HG03469 (cell line): ENCODE measurements around the gene FNDC10.

Experiments used
- ATAC-seq: cut with Tn5 transposase; IDR thresholded peaks from one replicate; pipeline ENCODE4 v1.9.1; 2021; ENCODE audit warnings: mild to moderate bottlenecking, moderate library complexity, moderate number of reproducible peaks; ENCODE audit not compliant: unreplicated experiment

Gene FNDC10

DNA sequence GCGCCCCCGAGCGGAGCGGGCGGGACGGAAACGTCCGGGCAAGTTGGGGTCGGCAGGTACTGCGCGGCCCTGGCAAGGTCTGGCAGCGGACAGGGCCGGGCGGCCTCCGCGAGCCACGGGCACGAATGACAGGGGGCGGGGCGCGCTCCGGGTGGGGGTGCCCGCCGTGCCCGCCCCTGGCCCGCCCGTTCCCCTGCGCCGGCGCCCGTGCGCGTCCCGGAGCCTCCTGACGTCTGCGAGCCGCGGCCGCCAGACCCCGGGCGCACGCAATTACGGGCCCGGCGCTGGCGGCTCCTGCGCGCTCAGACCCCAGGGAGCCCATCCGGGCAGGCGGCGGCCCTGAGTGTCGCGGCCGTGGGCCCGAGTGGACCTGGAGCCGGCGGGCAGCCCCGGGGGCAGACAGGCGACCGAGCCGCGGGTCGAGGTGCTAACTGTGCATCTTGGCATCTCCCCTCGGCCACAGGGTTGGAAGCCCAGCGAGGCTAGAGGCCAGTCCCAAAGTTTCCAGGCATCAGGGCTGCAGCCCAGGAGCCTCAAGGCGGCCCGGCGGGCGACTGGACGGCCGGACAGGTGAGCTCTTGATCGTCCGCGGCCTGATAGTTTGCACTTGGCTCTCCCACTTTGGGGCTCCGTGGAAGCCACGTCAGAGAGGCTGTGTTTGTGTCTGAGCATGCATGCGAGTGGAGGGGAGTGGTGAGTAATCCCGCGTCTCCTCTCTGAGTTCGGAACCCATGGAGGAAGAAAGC is 16.3 kb upstream of the FNDC10 start:
- peak; percentile 13 for ATAC-seq

DNA sequence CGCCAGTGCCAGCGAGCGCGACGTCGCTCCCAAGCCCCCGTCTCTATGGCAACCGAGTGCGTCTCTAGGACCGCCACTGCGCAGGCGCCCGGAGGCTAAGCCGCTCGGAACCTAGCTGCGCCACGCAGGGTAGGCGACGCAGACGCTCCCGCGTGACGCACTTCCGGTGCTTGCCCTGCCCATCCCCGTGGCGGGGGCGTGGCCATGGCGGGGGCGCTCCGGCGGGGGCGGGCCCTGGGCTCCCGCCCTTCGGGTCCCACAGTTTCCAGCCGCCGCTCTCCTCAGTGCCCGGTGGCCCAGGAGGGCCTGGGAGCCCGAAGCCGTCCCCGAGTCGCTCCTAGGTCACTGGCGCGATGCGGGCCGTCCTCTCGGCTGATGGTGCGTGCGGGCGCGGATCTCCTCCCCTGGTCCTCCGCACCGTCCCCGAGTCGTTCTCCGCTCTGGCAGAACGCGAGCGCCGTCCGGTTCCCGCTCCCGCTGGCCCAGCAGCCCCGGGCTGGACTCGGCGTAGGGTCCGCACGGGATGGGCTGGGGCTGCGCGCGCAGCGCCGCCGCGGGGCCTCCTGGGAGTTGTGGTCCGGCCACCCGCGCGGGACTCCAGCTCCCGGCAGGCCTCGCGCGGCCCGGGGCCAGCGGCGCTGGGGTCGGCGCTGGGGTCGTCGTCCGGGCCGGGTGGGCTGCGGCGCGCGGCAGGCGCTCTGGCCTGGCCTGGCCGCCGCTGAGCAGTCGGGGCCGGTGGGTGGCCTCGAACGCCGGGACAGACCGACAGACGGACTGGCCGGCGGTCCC is 15.5 kb upstream of the FNDC10 start, which contains the start of gene MIB2:
Gene MIB2, plus strand, starts transcription at position 245 of the 789 bp plus-strand sequence. CDS start 7,953 bp downstream, outside the sequence.
- ATAC-seq = peak; percentile 62

DNA sequence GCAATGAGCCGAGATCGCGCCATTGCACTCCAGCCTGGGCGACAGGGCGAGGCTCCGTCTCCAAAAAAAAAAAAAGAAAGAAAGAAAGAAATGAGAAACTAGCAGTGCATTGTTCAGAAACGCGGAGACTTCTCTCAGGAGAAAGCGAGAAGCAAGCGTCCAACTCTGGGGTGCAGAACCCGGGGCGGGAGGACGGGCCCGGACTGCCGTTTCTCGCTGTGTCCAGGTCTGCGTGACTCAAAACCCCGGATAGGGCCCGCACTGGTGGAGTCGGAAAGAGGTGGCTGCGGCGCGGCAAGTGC is 15.0 kb upstream of the FNDC10 start:
- no peak for ATAC-seq

DNA sequence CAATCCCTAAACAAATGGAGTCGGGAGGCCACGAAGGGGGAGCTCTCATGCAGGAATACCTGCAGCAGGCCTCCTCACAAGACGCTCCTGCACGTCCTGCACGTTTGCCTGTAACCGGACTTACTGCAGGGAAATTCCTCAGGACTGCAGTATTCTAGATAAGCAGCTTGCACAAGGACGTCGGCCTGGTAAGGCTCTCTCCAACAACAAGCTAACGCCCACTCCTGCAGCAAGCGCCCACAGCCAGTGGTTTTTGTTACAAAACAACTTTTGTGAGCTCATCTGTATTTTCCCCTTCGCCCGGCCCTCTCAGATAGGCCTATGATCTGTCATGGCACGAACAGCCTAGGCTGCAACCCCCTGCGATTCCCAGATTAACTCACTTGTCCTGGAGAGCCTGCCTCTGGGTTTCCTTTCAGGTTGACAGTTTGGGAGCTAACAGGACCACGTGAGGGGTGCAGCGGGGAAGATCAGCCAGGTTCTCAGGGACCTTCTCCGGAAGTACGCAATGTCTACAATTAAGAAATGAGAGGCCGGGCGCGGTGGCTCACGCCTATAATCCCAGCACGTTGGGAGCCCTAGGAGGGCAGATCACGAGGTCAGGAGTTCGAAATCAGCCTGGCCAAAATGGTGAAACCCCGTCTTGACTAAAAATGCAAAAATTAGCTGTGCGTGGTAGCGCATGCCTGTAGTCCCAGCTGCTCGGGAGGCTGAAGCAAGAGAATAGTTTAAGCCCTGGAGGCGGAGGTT is 14.4 kb upstream of the FNDC10 start:
- ATAC-seq = no peak

DNA sequence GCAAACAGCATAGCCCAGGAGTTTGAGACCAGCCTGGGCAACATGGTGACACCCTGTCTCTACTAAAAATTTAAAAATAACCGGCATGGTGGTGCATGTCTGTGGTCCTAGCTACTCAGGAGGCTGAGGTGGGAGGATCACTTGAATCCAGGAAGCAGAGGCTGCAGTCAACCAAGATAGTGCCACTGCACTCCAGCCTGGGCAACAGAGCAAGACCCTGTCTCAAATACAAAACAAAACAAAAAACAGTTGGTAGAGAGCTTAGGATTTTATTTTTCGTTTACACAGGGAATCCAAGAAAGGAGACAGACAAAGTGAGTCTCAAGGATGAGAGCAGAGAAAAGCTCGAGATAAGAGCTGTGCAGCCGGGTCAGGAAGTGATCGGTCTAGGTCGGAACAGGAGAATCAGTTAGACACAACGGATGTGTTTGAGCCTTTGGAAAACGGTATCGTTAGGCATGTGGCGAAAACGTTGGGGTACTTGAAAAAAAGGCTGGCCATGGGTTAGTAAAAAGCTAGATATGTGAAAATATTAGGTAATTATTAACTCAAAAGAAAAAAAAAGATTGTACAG is 13.7 kb upstream of the FNDC10 start:
- no peak for ATAC-seq

DNA sequence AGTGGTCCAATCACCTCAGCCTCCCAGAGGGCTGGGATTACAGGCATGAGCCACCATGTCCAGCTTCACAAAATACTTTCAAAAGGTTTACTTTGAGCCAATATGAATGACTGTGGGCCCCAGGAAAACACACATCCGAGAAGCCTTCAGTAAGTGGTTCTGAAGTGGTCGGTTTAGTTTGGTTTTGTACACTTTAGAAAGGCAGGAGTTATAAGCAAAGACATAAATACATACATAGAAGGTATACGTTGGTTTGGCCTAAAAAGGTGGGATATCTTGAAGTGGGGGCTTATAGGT is 12.1 kb upstream of the FNDC10 start:
- no peak for ATAC-seq

DNA sequence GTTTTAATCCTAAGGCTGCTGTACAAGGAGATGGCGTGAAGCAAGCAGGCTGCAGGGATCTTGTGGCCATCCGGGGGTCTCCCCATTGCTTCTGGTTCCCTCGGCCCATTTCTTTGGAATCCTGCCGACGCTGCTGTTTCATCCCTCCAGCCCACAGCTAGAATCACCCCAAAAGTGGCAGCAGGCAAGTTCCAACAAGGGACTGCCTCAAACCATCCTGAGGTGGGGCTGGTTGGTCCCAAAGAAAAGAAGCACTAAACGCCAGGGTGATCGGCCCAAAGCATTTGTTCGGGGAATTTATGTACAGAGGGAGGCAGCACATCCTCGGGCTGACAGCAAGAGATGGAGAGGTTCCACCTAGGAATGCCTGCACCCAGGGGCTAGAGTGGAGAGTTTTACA is 10.9 kb upstream of the FNDC10 start:
- no peak for ATAC-seq

DNA sequence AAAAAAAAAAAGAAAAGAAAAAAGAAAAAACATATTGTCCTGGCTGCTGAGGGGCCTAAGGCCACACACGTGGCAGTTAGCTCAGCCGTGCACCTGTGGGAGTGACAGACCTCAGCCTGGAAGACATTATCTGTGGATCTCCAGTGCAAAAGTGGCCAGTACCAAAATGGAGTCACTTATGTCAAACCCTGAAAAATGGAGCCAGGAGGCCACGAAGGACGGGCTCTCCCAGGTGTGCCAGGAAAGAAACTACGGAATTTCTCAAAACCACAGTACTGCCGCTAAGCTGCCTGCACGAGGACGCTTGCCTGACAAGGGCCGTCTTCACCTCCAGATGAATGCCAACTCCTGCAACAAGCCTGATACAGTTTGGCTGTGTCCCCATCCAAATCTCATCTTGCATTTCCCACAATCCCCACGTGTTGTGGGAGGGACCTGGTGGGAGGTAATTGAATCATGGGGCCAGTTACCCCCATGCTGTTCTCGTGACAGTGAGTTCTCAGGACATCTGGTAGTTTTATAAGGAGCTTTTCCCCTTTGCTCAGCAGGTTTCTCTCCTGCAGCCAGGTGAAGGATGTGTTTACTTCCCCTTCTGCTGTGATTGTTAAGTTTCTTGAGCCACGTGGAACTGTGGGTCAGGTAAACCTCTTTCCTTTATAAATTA is 10.0 kb upstream of the FNDC10 start:
- ATAC-seq = no peak

DNA sequence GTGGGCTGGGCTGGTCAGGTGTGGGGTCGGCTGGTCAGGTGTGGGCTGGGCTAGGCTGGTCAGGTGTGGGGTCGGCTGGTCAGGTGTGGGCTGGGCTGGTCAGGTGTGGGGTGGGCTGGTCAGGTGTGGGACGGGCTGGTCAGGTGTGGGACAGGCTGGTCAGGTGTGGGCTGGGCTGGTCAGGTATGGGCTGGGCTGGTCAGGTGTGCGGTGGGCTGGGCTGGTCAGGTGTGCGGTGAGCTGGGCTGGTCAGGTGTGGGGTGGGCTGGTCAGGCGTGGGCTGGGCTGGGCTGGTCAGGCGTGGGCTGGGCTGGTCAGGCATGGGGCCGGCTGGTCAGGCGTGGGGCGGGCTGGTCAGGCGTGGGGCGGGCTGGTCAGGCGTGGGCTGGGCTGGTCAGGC is 6.3 kb upstream of the FNDC10 start:
- ATAC-seq = no peak

DNA sequence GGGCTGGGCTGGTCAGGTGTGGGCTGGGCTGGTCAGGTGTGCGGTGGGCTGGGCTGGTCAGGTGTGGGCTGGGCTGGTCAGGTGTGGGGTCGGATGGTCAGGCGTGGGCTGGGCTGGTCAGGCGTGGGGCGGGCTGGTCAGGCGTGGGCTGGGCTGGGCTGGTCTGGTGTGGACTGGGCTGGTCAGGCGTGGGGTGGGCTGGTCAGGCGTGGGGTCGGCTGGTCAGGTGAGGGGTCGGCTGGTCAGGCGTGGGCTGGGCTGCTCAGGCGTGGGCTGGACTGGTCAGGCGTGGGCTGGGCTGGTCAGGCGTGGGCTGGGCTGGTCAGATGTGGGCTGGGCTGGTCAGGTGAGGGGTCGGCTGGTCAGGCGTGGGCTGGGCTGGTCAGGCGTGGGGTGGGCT is 5.8 kb upstream of the FNDC10 start:
- ATAC-seq = no peak

DNA sequence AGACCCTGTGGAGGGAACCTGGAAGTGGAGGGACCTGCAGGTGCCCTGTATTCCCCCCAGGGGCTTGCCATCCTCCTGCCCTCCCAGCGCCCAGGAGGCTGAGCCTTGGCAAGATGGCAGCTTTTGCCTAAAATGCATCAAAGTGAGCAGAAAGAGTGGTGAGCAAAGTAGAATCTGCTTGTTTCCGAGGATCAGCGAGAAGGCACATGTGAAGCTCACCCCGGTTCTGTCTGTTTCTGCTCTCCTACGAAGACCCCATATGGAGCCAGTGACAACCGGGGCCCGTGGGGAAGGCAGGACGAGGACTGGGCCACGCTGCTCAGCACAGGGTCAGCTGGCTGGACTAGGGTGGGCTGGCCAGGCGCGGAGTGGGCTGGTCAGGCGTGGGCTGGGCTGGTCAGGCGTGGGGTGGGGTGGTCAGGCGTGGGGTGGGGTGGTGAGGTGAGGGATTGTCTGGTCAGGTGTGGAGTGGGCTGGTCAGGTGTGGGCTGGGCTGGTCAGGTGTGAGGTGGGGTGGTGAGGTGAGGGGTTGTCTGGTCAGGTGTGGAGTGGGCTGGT is 5.2 kb upstream of the FNDC10 start:
- no peak for ATAC-seq

DNA sequence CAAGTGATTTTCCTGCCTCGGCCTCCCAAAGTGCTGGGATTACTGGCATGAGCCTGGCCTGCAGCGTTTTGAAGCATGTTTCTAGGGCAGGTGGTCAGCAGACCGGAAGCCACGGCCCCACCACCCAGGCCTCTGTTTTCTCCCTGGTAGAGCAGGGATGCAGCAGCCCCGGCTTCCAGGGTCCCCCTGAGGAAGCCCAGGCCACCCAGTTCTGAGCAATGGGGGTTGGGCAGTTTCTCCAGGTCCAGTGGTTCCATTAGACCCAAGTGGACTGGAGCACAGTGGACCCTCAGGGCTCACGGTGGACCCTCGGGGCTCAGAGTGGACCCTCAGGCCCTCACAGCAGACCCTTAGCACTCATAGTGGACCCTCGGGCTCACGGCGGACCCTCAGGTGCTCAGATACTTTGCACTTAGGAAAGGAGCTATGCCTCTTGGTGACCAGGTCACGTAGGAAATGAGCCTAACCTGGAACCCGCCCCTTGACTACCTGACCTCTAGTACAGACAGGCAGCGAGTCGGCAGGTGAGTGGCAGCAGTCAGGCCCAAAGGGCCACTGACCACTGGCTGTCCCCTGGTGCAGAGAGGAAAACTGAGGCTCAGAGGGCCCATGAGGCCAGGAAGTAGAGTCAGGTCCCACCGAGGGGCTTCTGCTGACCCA is 4.6 kb upstream of the FNDC10 start:
- ATAC-seq = no peak

DNA sequence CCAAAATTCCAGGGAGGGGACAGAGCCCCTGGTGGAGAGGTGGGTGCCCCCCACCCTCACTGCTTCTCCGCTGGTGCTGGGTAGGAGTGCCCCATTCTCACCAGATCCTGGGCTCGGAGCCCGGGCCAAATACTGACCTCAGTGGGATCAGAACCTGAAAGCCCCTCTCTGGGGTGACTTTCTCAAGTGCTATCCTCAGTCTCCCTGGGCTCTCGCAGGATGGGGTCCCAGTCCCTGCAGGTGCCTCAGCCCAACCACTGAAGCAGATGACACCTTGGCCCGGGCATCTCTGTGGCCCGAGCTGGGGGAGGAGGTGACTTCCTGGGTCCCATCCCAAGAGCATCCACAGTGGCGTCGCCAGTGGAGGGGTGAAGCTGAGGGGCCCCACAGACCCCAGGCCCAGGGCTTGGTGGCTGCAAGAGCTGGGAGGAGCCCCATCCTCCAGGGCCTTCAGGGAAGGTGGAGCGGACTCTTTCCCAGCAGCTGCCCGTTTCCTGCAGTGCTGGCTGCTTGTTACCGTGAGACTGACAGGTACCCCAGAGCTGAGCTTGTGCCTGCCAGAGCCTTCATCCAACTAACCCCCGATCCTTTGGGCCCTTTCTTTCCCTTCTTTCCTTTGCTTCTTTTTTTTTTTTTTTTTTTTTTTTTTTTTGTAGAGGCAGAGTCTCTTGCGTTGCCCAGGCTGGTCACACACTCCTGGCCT is 3.9 kb upstream of the FNDC10 start:
- no peak for ATAC-seq

DNA sequence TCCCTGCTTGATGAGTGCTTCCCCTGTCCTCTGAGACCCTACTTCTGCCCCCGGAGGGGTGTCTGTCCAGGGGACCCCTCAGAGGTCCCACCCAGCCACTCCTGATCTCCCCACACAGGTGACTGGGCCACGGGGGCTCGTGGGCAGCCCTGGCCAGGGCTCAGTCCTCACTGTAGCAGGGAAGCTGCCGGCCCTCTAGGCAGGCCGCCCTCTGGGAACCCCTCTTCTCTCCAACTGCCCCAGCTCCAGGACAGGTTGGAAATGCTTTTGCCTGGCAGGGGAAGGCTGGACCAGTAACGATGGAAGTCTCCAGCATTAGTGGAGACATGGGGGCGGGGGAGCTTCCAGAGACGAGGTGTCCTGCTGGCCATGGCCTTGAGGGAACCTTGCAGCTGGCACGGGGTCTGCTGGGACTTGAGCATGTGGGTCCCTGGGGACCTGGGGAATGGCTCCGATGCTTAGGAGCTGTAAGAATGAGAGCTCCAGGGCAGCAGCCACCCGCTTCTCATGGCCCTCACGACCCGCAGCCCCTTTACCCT is 3.1 kb upstream of the FNDC10 start:
- no peak for ATAC-seq

DNA sequence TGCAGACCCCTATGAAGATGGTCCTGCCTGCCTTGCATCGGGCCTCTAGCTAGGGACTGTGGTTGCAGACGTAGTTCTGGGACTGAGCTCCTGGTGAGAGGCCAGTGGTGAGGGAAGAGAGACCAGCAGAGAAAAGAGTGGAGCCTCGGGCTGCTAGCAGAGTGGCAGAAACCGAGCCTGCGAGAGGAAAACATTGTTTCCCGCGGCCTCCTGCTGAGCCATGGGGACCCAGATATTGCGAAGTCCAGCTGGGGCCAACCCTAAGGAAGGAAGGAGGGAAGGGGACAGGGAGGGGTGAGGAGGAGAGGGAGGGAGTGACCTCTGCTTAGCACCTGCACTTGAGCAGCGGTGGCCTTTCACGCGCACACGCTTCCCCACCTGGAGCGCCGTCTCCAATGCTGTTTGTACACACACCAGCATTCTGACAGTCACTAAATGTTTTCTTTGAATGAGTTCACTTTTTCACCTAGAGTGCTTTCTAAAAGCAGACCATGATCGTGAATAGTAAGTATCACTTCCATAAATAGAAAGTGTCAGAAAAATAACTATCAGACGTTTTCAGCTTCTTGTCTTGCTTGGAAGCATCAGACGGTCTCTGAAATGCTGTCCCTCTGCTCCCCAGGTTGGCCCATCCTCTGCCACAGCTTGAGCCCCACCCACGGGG is 2.5 kb upstream of the FNDC10 start:
- ATAC-seq = no peak

DNA sequence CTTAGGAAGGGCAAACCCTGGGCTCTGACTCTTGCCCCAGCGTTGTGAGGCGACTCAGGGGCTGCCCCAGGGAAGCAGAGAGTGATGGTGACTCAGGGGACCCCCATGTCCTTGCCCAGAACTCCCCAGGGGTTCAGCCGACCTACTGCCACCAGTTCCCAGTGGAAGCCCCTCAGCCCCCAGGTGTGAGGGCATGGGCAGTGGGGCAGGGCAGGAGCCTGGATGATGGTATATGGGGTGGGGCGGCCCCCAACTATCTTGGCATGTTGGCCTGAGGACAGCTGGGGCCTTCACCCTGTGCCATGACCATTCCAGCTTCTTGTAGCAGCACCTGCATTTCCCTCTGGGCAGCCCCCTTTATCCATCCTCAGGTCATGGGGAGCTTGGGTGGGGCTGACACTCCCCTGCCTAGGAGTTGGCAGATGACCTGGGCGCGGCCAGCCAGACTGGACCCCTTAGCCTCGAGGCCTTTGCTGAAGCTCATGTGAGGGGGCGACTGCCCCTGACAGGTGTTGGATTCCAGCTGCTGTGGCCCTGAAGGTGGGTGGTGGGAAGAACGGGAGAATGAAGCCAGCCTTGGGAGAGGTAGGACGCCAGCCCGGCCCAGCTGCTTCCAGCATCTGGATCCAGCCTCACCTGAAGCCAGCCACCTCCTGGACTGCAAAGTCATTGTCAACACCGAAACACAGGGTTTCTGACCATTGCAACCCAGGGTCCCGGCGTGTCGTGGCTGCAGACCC is 1.8 kb upstream of the FNDC10 start:
- ATAC-seq = no peak

DNA sequence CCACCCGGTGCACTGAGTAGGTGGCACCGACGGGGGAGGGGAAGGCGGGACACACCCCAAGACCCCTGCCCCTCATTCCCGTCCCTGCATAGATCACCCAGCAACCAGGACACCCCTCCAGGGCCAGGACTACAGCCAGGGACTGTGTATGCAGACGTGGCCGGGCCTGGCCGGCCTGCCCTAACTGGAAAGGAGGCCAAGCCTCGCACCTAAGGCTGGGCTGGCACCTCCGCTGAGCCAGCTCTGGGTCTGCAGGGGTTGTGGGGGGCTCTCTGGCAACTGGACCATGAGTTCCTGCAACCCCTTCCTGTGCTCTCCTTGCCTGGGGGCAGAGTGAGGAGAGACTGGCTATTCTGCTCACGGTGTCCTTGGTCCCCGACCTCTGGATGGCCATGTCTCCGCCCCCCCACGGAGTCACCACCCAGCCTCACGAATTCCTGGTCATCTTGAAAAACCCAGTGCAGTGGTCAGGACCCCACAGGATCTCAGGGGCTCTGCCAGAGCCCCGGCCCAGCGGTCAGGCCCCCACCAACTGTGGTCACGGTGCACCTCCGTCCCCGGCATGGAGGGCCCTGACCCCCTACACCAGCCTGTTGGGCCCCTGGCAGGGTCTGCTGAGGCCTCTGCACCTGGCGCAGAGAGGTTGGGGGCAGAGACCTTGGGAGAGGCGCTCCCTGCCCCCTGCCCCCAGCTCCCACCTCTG is 1.1 kb upstream of the FNDC10 start:
- ATAC-seq = no peak
